Ascending aorta (tissue), 2 donors: ENCODE data around the gene RIN3. TPM values are rescaled to one million over a fixed set of nuclear protein-coding genes. Genes with fewer than 3 reads are reported as not detected.

Experiments used
- DNase-seq, 2 donors: peaks; one replicate each; pipeline ENCODE4 v3.0.0-alpha.2; 2019; ENCODE audit warnings: low spot score in 2 of 2
- H3K27ac ChIP-seq, 2 donors: fragments of 200-600 bp; sonication (generic); one replicate each; pipeline ENCODE4 v1.5.1; 2016 to 2017; ENCODE audit warnings: mild to moderate bottlenecking in 1 of 2
- H3K27me3 ChIP-seq: fragments of 200-600 bp; sonication (generic); one replicate; pipeline ENCODE4 v1.5.1; 2017
- H3K36me3 ChIP-seq, 2 donors: fragments of 200-600 bp; sonication (generic); one replicate each; pipeline ENCODE4 v1.5.1; 2016
- H3K4me1 ChIP-seq, 2 donors: fragments of 200-600 bp; sonication (generic); one replicate each; pipeline ENCODE4 v1.5.1; 2016 to 2017; ENCODE audit warnings: mild to moderate bottlenecking in 1 of 2
- H3K4me3 ChIP-seq, 2 donors: fragments of 200-600 bp; sonication (generic); one replicate each; pipeline ENCODE4 v1.5.1; 2016 to 2017; ENCODE audit warnings: mild to moderate bottlenecking in 1 of 2
- H3K9me3 ChIP-seq, 2 donors: fragments of 200-600 bp; sonication (generic); one replicate each; pipeline ENCODE4 v1.5.1; 2016
- intact Hi-C: fragments of 100-400 bp; cut with DNase I; formaldehyde crosslinking; loops from one replicate; pipeline ENCODE4 v1.15.1; 2023
- total RNA-seq: library from RNA; depleted of rRNA; stranded (reverse); fragments of >200 nt; gene quantifications from one replicate; pipeline ENCODE4 v1.1.0, GENCODE V29; 2016
- TF ChIP-seq, protein P1 (sequence below), 3 experiments: fragments of 200-600 bp in 2 of 3; fragments of 450-650 bp in 1 of 3; sonication (generic) in 2 of 3; IDR thresholded peaks; one replicate each; pipeline ENCODE4 v1.5.1; 2016 to 2019; ENCODE audit warnings: antibody characterized with exemption in 3 of 3, mild to moderate bottlenecking in 1 of 3, moderate library complexity in 1 of 3

The RIN3 gene
- total RNA-seq, 1 donor from 2014 or later, result 30.3 TPM

DNA sequence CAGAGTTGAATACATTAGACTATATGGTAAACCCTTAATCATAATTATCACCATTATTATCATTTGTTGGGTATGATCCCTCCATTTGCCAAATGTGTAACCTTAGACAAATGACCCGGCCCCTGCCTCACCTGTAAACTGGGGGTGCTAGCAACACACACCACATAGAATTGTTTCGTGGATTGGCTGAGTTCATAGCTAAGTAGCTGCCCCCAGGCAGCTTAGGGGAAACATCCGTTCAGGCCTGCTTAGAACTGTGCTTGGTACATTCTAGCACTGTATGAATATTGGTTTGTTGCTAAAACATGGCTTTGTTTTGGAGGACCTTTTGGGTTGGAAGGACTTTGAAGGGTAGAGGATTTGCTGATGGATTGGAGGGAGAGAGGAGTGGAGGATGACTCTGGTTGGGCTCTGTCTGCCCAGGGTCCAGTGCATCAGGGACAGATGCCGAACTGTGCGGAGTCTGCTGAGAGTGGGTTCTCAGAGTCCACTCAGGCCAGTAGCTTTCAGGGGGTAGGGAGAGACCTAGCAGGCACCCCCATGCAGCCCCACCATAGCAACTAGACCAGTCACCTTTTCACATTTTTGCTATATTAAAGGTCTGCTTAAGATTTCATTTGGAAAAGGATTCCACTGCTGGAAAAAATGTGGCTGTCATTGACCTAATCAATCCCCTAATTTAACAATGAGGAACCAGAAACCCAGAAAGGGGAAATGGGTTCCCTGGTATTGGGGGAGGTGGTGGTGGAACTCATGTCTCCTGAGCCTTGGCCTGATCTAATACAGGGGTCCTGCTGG is 2.2 kb downstream of the RIN3 start:
- H3K27me3 ChIP-seq, result no peaks in the 10 kb centered on the region
- H3K36me3 ChIP-seq, result no peaks in the 10 kb centered on the region
- H3K4me3 ChIP-seq, result peak overlapping the region; percentile 68 to 71
- no peaks in the 10 kb centered on the region for H3K9me3 ChIP-seq
- H3K27ac ChIP-seq, result peak overlapping the region in 1 of 2 donors; percentile 81
- peaks cover 3 to 27% of the 10 kb centered on the region in 2 donors for H3K4me1 ChIP-seq
- TF ChIP-seq, protein P1, sequence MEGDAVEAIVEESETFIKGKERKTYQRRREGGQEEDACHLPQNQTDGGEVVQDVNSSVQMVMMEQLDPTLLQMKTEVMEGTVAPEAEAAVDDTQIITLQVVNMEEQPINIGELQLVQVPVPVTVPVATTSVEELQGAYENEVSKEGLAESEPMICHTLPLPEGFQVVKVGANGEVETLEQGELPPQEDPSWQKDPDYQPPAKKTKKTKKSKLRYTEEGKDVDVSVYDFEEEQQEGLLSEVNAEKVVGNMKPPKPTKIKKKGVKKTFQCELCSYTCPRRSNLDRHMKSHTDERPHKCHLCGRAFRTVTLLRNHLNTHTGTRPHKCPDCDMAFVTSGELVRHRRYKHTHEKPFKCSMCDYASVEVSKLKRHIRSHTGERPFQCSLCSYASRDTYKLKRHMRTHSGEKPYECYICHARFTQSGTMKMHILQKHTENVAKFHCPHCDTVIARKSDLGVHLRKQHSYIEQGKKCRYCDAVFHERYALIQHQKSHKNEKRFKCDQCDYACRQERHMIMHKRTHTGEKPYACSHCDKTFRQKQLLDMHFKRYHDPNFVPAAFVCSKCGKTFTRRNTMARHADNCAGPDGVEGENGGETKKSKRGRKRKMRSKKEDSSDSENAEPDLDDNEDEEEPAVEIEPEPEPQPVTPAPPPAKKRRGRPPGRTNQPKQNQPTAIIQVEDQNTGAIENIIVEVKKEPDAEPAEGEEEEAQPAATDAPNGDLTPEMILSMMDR (IDR thresholded peaks at IDR 0.05), result no peak
- intact Hi-C loops, result loop anchor here (2.0 to 10.0 kb wide), 3 partner anchors 87 to 279 kb away; partner anchors contain the start of gene GOLGA5
- DNase-seq, result no peak

DNA sequence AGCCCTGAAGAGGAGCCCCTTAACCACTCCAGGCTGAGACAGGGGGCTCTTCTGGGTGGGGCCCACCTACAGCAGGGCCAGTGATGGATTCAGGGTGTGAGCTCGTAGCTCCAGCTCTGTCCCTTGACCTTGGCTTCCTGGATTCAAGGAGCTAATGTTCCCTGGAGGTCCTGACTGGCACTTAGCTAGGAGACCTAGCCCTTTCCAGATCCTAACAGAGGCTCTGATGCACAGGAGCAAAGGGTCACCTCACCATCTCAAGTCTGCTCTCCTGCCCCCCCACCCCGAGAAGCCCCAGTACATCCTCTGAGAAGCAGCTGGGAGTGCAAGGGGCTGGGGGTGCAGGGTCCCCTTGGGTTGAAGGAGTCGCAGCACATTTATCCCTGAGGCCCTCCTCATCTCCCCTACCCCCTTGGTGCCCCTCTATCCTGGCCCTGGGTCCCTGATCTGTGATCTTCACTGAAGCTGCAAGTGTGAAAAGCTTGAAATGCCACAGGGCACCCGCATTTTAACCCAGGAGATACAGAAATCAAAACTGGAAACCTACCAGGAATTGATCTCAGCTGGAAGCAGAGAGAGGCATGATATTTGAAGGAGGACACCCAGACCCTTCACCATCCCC is 2.9 kb downstream of the RIN3 start:
- peak overlapping the region in 1 of 2 donors; percentile 71 for H3K4me3 ChIP-seq
- H3K9me3 ChIP-seq, result no peaks in the 10 kb centered on the region
- DNase-seq, result no peak
- intact Hi-C loops, result loop anchor here (10.0 kb wide), 1 partner anchor 278 kb away; the partner anchor contains the start of gene GOLGA5
- TF ChIP-seq, protein P1 (IDR thresholded peaks at IDR 0.05), result no peak
- peaks cover 0 to 24% of the 10 kb centered on the region in 2 donors for H3K4me1 ChIP-seq
- no peak overlapping the region for H3K27ac ChIP-seq
- no peaks in the 10 kb centered on the region for H3K27me3 ChIP-seq
- no peaks in the 10 kb centered on the region for H3K36me3 ChIP-seq

DNA sequence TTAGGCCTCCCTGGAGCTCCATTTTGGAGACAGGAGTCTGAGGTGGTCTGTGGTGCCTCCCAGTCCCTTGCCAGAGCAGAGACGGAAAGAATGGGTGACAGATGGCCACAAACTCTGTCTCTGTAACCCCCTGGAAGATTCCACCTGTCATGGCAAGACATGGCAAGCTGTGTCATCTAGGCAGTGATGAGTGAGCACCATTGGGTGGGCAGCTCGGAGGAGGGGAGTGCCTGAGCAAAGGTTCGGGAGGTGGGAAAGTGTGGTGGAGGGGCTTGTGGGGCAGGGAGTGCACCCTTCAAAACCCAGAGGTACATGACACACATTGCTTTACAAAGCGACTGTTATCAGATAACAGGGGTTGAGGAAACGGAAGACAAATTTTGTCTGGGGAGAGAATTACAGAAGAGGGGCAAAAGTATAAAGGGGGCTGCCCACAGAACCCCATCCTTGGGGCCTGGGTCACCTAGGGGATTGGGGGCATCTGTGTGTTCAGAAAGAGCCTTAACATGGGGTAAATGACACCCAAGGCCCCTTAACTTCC is 3.5 kb downstream of the RIN3 start:
- TF ChIP-seq, protein P1 (IDR thresholded peaks at IDR 0.05), result no peak
- no peak for DNase-seq
- no peak overlapping the region for H3K27ac ChIP-seq
- H3K9me3 ChIP-seq, result no peaks in the 10 kb centered on the region
- H3K27me3 ChIP-seq, result no peaks in the 10 kb centered on the region
- no peaks in the 10 kb centered on the region for H3K36me3 ChIP-seq
- intact Hi-C loops, result loop anchor here (10.0 kb wide), 1 partner anchor 278 kb away; the partner anchor contains the start of gene GOLGA5
- H3K4me1 ChIP-seq, result peaks cover 0 to 24% of the 10 kb centered on the region in 2 donors
- no peak overlapping the region for H3K4me3 ChIP-seq

DNA sequence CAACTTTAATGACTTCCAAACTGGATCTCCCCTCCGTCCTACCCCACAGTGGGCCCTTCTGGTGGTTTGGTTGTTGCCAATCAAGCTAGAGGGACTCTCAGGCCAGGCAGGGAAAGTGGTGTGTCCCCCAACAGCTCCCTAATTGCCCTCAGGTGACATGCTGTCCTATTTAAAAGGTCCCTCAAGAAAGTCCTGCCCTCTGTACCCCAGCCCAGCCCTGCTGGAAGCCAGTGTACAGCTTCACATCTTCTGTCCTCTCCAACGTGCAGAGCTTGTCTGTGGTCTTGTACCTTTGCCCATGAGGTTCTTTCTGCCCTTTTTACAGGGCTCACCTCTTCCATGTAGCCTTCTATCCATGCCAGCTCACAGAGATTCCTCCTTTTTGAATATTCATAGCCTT is 4.2 kb downstream of the RIN3 start:
- intact Hi-C loops, result loop anchor here (10.0 kb wide), 1 partner anchor 277 kb away; the partner anchor contains the start of gene GOLGA5
- no peaks in the 10 kb centered on the region for H3K9me3 ChIP-seq
- no peak for DNase-seq
- peaks cover 0 to 21% of the 10 kb centered on the region in 2 donors for H3K4me1 ChIP-seq
- H3K4me3 ChIP-seq, result no peak overlapping the region
- TF ChIP-seq, protein P1 (IDR thresholded peaks at IDR 0.05), result no peak
- H3K36me3 ChIP-seq, result no peaks in the 10 kb centered on the region
- H3K27ac ChIP-seq, result peak overlapping the region in 1 of 2 donors; percentile 11
- no peaks in the 10 kb centered on the region for H3K27me3 ChIP-seq

DNA sequence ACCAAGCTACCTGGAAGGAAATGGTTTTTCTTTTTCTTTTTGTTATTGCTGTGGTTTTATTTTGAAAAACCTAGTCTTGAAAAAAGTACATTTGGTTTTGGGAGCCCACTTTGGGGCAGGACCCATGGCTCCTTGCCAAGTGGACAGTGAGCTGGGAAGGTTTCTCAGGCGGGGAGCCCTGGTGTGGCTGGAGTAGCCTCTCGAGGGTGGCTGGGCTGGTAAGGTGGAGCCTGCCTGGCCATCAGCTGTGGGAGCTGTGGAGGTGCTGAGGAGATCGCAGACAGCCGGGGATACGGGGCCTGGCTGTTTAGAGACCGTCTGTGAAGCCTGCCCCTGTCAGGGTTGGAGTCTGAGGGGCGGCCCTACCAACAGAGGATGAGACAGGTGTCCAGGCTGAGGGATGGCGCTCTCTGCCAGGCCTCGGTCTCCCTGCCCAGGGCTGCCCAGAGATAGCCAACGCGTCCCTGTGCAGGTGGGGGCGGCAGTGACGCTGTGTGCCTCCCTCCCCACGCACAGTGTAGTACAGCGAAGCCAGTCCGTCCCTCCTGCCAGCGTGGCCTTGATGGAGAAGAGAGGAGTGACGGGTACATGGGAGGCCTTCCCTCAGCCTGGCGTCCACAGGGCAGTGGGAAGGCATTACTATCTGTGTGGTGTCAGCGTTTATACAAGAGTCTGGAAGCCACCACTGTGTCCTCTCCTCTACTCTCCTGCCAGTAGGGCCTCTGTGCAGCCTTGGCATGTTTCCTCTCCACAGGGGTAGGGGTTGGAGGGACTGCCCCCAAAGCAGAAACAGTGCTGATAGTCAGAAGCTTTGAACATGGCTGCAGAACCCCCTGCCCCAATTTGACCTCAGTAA is 5.9 kb downstream of the RIN3 start:
- TF ChIP-seq, protein P1 (IDR thresholded peaks at IDR 0.05), result no peak
- Histone ChIP-seq H3K4me1 (peaks cover 0 to 22% of the 10 kb centered on the region in 2 donors), H3K4me3 (no peak overlapping the region), H3K36me3 (no peaks in the 10 kb centered on the region), H3K27ac (peak overlapping the region in 1 of 2 donors; percentile 31), H3K27me3 (no peaks in the 10 kb centered on the region), H3K9me3 (no peaks in the 10 kb centered on the region)
- intact Hi-C loops, result loop anchor here (10.0 kb wide), 1 partner anchor 275 kb away; the partner anchor contains the start of gene GOLGA5
- DNase-seq, result no peak
